Right ventricle myocardium superior (tissue), 1 donor: ENCODE results near the gene DNAAF8. TPM values are rescaled to one million over a fixed set of nuclear protein-coding genes. Genes with fewer than 3 reads are reported as not detected.
"Not testable (repeated sequence)": the region's sequence is repeated elsewhere in the genome, so short reads cannot be mapped to it uniquely, and the experiment has no call there.

Experiments used
- ATAC-seq: fragments of 200-7000 bp; cut with Tn5 transposase; one replicate; pipeline ENCODE4 v1.9.1; 2020; ENCODE audit warnings: mild to moderate bottlenecking; ENCODE audit not compliant: poor library complexity
- DNase-seq: peaks from one replicate; pipeline ENCODE4 v3.0.0-alpha.2; 2020
- intact Hi-C: fragments of 100-400 bp; cut with DNase I; formaldehyde crosslinking; loops from one replicate; pipeline ENCODE4 v1.11.2; 2022
- total RNA-seq: library from RNA; stranded (reverse); fragmentation: NEBNext Ultra II Directional; extraction: Animal tissue kit (Norgen Biotek cat#: 25700); gene quantifications from one replicate; pipeline ENCODE4 v1.2.1, GENCODE V29; 2021
- donor health status: DM: no; HTN: yes; CAD: no; lungs with severe emphysema.

DNAAF8 gene
- total RNA-seq, 1 donor from 2014 or later = 1.2 TPM

DNA sequence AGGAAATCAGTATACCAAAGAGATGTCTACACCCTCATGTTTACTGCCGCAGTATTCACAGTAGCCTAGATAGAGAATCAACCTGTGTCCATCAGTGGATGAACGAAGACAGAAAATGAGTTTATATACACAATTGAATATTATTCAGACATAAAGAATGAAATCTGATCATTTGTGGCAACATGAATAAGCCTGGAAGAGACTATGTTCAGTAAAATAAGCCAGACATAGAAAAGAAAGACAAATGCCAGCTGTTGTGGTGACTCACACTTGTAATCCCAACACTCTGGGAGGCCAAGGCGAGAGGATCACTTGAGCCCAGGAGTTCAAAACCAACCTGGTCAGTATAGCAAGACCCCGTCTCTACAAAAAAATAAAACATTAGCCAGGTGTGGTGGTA, 24.9 kb upstream of the DNAAF8 start:
- no peak for ATAC-seq
- DNase-seq = no peak

GRCh38 chr16:4713663-4714501, 20.5 kb upstream of the DNAAF8 start:
- ATAC-seq = no peak
- DNase-seq = no peak
- intact Hi-C loops = no loop called here

More for the DNA sequence above, 24.9 kb upstream of the DNAAF8 start:
- intact Hi-C loops = no loop called here

DNA sequence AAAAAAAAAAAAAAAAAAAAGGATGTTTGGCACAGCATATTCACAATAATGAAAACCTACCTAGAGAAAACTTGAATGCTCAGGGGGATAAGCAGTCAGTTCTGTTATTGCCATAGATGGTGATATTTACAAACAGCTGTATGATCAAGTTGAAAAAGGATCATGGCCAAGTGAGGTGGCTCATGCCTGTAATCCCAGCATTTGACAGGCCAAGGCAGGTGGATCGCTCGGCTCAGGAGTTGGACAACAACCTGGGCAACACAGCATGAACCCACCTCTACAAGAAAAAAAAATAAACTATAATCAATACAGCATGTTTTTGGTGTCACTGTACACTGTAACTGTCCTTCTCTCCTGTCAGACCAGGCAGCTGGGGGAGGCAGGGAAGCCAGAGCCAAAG, 19.3 kb upstream of the DNAAF8 start:
- DNase-seq = no peak

GRCh38 chr16:4718466-4718865, 15.9 kb upstream of the DNAAF8 start:
- DNase-seq (no peak), ATAC-seq (no peak)
- intact Hi-C loops = no loop called here

More for the DNA sequence above, 19.3 kb upstream of the DNAAF8 start:
- no peak for ATAC-seq
- intact Hi-C loops = no loop called here

DNA sequence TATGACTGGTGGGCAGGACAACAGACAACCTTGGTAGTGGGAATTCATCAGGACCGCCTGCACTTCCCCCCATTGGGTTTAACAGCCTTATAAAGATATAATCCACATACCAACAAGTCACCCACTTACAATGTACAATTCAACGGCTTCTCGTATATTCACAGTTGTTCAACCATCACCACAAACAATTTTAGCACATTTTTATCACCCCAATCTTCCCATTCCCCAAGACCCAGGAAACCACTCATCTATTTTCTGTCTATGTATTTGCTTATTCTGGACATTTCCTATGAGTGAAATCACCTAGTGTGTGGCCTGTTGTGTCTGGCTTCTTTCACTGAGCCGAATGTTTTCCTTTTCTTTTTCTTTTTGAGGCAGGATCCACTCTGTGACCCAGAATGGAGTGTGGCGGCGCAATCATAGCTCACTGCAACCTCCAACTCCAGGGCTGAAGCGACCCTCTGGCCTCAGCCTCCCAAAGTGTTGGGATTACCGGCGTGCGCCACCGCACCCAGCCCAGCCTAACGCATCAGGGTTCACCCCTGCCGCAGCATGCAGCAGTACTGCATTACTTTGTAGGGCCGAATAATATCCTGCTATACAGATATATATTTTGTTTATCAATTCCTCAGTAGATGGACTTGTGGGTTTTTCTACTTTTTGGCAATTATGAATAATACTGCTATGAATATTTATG, 11.1 kb upstream of the DNAAF8 start:
- DNase-seq = no peak
- no peak for ATAC-seq
- intact Hi-C loops = no loop called here

DNA sequence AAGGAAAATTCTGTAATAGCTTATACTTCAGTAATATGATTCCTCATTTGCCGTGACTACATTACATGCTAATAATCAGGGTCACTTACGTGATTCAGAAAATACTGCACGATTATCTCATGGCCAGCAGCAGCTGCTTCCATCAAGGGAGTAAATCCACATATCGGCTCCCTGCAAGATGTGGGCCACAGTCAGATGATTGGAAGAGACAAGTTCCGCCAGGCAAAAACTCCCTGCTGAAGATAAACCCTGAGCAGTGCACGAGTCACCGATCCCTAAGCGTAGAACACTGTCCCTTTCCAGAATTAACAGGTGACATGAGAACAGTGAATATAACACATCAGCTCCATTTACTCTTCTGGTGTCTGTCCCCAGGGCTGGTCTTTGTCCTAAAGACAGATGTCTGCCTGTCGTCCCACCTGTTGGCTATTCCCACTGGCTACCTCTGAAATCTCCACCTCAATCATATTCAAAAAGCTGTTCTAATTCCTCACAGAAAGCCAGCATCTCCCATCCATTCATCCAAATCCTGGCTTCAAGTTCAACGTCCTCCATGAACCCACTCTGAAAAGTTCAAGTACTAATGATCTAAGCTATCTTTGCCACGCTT, 9.6 kb upstream of the DNAAF8 start:
- ATAC-seq = no peak
- intact Hi-C loops = no loop called here
- DNase-seq = no peak

- ATAC-seq = no peak
- intact Hi-C loops = no loop called here
- no peak for DNase-seq
Measured at GRCh38 chr16:4726616-4727015, 7.7 kb upstream of the DNAAF8 start.

GRCh38 chr16:4728676-4729075, 5.7 kb upstream of the DNAAF8 start:
- no peak for DNase-seq
- no peak for ATAC-seq
- intact Hi-C loops = no loop called here

GRCh38 chr16:4729876-4730275, 4.5 kb upstream of the DNAAF8 start:
- no peak for DNase-seq
- intact Hi-C loops = loop anchor here (10.0 kb wide), 1 partner anchor 225 kb away; the partner anchor contains the start of gene SEC14L5
- ATAC-seq = no peak

DNA sequence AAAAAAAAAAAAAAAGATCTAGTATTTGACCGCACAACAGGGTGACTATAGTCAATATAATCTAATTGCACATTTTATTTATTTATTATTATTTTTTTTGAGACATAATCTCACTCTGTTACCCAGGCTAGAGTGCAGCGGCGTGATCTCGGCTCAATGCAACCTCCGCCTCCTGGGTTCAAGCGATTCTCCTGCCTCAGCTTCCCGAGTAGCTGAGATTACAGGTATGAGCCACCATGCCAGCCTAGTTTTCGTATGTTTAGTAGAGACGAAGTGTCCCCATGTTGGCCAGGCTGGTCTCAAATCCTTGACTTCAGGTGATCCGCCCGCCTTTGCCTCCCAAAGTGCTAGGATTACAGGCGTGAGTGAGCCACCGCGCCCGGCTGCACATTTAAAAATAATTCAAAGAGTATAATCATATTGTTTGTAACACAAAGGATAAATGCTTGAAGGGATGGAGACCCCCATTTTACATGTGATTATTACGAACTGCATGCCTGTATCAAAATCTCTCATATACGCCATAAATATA, 1.1 kb upstream of the DNAAF8 start:
- no peak for ATAC-seq
- no peak for DNase-seq
- intact Hi-C loops = loop anchor here (10.0 kb wide), 1 partner anchor 222 kb away; the partner anchor contains the start of gene SEC14L5

GRCh38 chr16:4733747-4734062, 632 bp upstream of the DNAAF8 start:
- DNase-seq (no peak), ATAC-seq (no peak)
- intact Hi-C loops = loop anchor here (10.0 kb wide), 1 partner anchor 221 kb away; the partner anchor contains the start of gene SEC14L5

DNA sequence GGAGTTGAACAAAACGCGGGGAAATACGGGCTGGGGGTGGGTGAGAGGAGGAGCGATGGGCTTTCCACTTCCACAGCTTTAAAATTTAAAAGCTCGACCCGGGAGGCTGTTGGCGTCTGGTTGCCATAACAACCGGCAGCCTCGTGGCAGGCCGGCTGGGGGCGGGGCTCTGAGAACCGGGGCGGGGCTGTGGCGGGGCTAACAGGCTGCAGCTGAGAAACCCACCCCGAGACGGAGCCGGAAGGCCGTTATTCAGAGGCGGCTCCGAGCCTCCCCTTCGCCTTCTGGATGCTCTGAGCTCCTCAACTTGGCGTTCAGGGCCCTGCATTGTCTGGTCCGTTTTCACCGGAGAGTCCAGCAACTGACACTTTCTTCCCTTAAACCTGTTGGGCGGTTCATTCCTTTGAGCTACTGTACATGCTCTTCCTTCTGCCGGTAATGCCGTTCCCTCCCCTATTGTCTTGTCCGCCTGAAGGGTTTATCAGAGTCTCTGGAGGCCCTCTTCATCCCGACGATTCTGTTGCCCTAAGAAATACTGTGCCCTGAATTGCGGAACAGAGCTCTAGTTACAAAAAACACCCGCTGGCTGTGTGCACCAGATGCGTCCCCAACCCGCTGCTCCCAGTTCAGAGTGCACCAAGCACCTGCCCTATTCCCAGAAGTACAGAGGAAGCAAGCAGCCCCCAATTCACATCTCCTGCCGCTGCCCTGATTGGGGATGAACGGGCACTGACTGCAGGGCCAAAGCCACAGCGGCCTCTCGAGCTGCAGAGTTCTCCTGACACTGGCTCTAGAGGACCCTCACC, 596 bp downstream of the DNAAF8 start:
- peak; percentile 93 for DNase-seq

GRCh38 chr16:4736546-4736945, 2.2 kb downstream of the DNAAF8 start:
- DNase-seq (no peak), ATAC-seq (no peak)
- intact Hi-C loops = loop anchor here (10.0 kb wide), 1 partner anchor 218 kb away; the partner anchor contains the start of gene SEC14L5

More for the DNA sequence above, 596 bp downstream of the DNAAF8 start:
- ATAC-seq = peak; percentile 90
- intact Hi-C loops = loop anchor here (10.0 kb wide), 1 partner anchor 220 kb away; the partner anchor contains the start of gene SEC14L5

DNA sequence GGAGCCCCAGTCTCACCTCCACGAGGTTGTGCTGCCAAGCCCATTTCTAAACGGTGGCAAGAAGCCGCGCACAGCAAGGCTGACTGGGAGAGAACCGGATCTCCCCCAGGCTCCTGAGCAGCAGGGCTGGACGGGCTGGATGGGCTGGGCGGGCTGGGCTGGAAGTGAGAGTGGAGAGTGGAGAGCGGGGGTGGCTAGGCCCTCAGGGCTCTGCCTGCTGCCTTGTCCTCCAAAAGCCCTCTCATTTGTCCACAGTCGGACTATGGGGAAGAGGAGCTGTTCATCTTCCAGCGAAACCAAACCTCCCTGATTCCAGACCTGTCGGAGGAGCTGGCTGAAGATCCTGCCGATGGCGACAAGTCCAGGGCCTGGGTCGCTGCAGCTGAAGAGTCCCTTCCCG, 3.2 kb downstream of the DNAAF8 start:
- intact Hi-C loops = loop anchor here (10.0 kb wide), 1 partner anchor 217 kb away; the partner anchor contains the start of gene SEC14L5
- ATAC-seq = no peak
- no peak for DNase-seq

DNA sequence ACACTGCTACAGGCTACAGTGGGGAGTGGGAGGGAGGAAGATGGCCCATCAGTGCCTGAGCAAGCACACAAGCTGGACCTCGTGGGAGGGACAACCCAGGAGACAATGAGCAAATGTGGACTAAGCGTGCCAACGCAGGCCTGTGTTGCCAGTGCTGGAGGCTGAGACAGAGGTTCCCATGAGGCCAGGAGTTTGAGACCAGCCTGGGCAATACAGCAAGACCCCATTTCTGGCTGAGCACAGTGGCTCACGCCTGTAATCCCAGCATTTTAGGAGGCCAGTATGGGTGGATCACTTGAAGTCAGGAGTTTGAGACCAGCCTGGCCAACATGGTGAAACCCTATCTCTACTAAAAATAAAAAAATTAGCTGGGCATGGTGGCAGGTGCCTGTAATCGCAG, 4.0 kb downstream of the DNAAF8 start:
- not testable (repeated sequence) for DNase-seq, ATAC-seq
- intact Hi-C loops = loop anchor here (10.0 kb wide), 1 partner anchor 216 kb away; the partner anchor contains the start of gene SEC14L5

- DNase-seq = no peak
- intact Hi-C loops = no loop called here
- ATAC-seq = peak; percentile 13
Measured at GRCh38 chr16:4743226-4743878, 9.0 kb downstream of the DNAAF8 start.

GRCh38 chr16:4744555-4745273, 10.4 kb downstream of the DNAAF8 start:
- DNase-seq = no peak

More at GRCh38 chr16:4744555-4745273, 10.4 kb downstream of the DNAAF8 start:
- intact Hi-C loops = no loop called here
- ATAC-seq = no peak
